IPS-18a (cell line): Measurements from ENCODE around the gene AQP12B.
"Not testable (repeated sequence)": the region's sequence is repeated elsewhere in the genome, so short reads cannot be mapped to it uniquely, and the experiment has no call there.

ENCODE experiments used
- H3K27ac ChIP-seq: one replicate; pipeline ENCODE4 v1.5.1; 2013; ENCODE audit warnings: low read length
- H3K27me3 ChIP-seq: one replicate; pipeline ENCODE4 v1.6.1; 2013; ENCODE audit warnings: mild to moderate bottlenecking, low read length; ENCODE audit not compliant: control insufficient read depth, insufficient read depth
- H3K36me3 ChIP-seq: one replicate; pipeline ENCODE4 v1.6.1; 2013; ENCODE audit warnings: low read depth, low read length; ENCODE audit not compliant: control insufficient read depth
- H3K4me1 ChIP-seq: one replicate; pipeline ENCODE4 v1.6.1; 2013; ENCODE audit warnings: low read depth, low read length; ENCODE audit not compliant: control insufficient read depth
- H3K4me3 ChIP-seq: one replicate; pipeline ENCODE4 v1.5.1; 2013; ENCODE audit warnings: low read length
- H3K9ac ChIP-seq: one replicate; pipeline ENCODE4 v1.6.1; 2013; ENCODE audit warnings: mild to moderate bottlenecking, low read length, moderate library complexity
- H3K9me3 ChIP-seq: one replicate; pipeline ENCODE4 v1.6.1; 2013; ENCODE audit warnings: low read depth, low read length; ENCODE audit not compliant: control insufficient read depth

The AQP12B gene

DNA sequence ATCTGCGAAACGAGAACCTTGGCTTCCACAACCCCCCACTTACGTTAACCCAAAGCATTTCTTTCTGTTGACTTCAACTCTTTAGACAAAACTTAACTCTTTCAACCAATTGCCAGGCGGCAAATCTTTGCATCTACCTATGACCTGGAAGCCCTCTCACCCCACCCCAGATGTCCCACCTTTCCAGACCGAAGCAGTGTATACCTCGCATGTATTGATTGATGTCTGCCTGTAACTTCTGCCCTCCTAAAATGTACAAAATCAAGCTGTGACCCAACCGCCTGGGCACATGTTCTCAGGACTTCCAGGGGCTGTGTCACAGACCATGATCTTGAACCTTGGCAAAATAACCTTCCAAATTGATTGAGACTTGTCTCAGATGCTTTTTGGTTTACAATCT, 12.3 kb downstream of the AQP12B start:
- Histone ChIP-seq H3K36me3 (no peaks in the 10 kb centered on the region), H3K27me3 (no peaks in the 10 kb centered on the region)

DNA sequence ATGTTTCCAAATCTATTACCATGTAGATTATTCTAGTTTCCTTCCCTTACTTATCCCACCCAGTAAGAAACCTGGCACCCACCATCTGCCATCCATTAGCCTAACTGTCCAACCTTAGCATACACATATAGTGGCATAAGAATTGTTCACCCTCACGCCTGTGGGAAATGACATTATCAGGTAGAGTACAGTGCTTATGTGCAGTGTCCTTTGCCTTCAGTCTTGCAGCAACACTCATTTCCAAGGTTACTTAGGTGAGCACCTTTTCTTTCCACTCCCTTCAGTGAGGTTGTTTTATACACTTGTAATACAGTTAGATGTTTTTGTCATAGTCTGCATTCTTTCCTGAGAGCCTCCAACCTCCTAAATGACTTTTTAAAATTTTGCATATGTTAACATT, 18.1 kb downstream of the AQP12B start:
- Histone ChIP-seq H3K27ac (no peak overlapping the region), H3K4me1 (no peaks in the 10 kb centered on the region), H3K27me3 (no peaks in the 10 kb centered on the region)

More for the DNA sequence above, 12.3 kb downstream of the AQP12B start:
- no peak overlapping the region for H3K9ac ChIP-seq
- H3K9me3 ChIP-seq: no peaks in the 10 kb centered on the region
- no peaks in the 10 kb centered on the region for H3K4me1 ChIP-seq
- H3K4me3 ChIP-seq: no peak overlapping the region
- H3K27ac ChIP-seq: no peak overlapping the region

DNA sequence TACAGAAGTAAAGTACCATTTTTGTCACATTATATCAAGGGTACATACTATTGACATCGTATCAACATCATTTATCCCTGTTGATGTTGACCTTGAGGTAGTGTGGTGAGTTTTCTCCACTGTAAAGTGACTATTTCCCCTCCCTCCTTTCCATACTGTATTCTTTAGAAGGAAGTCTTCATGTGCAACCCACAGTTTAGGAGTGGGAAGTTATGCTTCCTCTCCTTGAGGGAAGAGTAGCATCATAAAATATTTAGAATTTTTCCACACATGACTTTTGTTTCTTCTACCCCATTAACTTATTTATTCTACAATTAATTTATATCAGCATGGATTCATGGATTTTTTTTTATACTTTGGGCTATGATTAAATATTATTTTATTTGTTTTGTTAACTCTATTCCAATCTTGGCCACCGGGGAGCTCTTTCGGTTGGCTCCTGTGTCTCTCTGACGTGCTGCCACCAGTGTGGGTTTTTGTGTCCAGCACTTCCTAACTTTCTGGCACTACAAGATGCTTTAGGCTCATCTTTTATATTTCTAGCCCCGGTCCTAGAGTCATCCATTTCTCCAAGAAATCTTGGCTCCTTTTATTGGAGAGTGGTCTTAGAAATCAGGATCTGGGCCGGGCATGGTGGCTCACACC, 19.0 kb downstream of the AQP12B start:
- H3K27me3 ChIP-seq: no peaks in the 10 kb centered on the region
- no peak overlapping the region for H3K4me3 ChIP-seq
- no peaks in the 10 kb centered on the region for H3K36me3 ChIP-seq
- no peak overlapping the region for H3K9ac ChIP-seq
- no peak overlapping the region for H3K27ac ChIP-seq
- H3K9me3 ChIP-seq: peaks cover 3% of the 10 kb centered on the region
- no peaks in the 10 kb centered on the region for H3K4me1 ChIP-seq

More for the DNA sequence above, 18.1 kb downstream of the AQP12B start:
- no peaks in the 10 kb centered on the region for H3K36me3 ChIP-seq
- H3K4me3 ChIP-seq: no peak overlapping the region
- peaks cover 3% of the 10 kb centered on the region for H3K9me3 ChIP-seq
- H3K9ac ChIP-seq: no peak overlapping the region

DNA sequence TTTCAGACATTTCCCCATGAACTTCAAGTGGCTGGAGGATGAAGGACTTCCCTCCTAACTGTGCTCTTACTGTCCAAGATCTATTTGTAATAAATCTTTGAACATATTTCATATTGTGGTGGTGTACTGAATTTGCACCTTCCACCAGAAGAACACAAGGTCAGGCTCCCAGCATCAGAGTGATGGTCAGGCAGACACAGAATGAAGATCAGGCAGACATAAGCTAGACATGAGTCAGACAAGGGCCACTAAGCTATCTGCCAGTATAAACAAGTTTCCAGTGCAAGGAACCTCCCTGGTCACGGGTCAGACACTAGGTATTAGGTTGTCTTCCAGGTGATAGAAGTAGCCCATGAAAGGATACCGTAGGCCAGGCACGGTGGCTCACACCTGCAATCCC, 20.0 kb downstream of the AQP12B start:
- no peak overlapping the region for H3K4me3 ChIP-seq
- H3K4me1 ChIP-seq: no peaks in the 10 kb centered on the region
- no peak overlapping the region for H3K27ac ChIP-seq
- H3K9ac ChIP-seq: no peak overlapping the region
- H3K9me3 ChIP-seq: peaks cover 3% of the 10 kb centered on the region
- no peaks in the 10 kb centered on the region for H3K27me3 ChIP-seq
- H3K36me3 ChIP-seq: no peaks in the 10 kb centered on the region

DNA sequence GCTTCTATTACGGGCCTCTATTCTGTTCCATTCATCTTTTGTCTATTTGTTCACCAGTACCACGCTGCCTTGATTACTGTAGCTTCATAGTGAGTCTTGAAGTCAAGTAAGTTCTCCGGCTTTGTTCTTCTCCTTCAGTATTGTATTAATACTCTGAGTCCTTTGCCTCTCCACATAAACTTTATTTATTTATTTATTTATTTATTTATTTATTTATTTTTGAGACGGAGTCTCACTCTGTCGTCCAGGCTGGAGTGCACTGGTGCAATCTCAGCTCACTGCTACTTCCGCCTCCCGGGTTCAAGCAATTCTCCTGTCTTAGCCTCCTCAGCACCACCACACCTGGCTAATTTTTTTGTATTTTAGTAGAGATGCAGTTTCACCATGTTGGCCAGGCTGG, 22.8 kb downstream of the AQP12B start:
- H3K9ac ChIP-seq, H3K9me3 ChIP-seq, H3K4me3 ChIP-seq, H3K36me3 ChIP-seq, H3K27me3 ChIP-seq, H3K4me1 ChIP-seq, H3K27ac ChIP-seq: not testable (repeated sequence)

DNA sequence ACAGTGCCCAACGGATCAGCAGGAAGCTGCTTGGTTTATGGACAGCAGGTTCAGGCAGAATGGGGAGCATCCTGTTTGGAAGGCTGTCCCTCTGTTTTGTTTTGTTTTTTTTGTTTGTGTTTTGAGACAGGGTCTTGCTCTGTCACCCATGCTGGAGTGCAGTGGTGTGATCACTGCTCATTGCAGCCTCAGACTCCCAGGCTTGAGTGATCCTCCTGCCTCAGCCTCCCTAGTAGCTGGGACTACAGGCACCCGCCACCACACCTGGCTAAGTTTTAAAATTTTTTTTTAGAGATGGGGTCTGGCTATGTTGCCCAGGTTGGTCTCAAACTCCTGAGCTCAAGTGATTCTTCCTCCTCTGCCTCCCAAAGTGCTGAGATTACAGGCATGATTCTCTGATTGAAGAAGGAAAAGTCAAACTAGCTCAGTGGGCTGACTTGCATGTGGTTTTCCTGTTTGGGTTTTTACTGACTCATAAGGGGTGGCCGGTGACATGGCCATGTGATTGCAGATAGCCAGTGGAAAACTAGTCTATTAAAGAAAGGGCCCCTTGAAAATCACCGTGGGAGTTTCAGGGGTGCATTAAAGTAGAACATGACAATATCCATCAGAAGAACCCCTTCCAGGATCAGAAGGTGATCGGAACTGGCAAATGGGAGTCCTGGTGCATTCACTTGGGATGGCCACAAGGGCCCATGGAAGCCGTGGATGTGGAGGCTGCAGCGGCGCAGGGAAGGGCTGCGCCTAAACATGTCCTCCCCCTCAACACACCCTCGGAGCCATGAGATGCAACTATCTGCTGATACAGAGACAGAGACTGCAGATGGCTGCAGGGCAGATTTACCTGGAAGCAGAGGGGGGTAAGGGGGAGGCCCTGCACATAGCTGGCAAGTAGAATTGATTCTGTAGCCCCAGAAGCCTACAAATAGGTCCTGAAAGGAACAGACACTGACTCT, 26.5 kb downstream of the AQP12B start:
- Histone ChIP-seq H3K4me3 (no peak overlapping the region), H3K9me3 (no peaks in the 10 kb centered on the region), H3K9ac (no peak overlapping the region), H3K27me3 (no peaks in the 10 kb centered on the region), H3K4me1 (no peaks in the 10 kb centered on the region), H3K36me3 (no peaks in the 10 kb centered on the region), H3K27ac (no peak overlapping the region)

DNA sequence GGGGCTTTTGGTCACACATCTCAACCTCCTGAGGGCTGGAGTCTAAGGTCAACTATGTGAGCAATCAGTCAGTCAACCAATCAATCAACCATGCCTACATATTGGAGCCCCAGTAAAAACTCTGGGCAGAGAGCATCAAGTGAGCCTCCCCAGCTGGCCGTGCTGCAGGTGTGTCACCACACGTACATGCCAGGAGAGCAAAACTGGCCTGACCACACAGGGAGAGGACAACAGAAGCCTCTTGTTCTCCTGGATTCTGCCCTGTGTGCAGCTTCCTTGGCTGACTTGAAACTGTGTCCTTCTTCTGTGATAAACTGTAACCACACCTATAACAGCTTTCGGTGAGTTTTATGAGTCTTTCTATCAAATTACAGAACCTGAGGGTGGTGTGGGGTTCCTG, 31.5 kb downstream of the AQP12B start:
- no peaks in the 10 kb centered on the region for H3K9me3 ChIP-seq
- H3K9ac ChIP-seq: no peak overlapping the region
- no peaks in the 10 kb centered on the region for H3K4me1 ChIP-seq
- no peaks in the 10 kb centered on the region for H3K36me3 ChIP-seq
- H3K4me3 ChIP-seq: no peak overlapping the region
- H3K27me3 ChIP-seq: peaks cover 10% of the 10 kb centered on the region
- no peak overlapping the region for H3K27ac ChIP-seq

DNA sequence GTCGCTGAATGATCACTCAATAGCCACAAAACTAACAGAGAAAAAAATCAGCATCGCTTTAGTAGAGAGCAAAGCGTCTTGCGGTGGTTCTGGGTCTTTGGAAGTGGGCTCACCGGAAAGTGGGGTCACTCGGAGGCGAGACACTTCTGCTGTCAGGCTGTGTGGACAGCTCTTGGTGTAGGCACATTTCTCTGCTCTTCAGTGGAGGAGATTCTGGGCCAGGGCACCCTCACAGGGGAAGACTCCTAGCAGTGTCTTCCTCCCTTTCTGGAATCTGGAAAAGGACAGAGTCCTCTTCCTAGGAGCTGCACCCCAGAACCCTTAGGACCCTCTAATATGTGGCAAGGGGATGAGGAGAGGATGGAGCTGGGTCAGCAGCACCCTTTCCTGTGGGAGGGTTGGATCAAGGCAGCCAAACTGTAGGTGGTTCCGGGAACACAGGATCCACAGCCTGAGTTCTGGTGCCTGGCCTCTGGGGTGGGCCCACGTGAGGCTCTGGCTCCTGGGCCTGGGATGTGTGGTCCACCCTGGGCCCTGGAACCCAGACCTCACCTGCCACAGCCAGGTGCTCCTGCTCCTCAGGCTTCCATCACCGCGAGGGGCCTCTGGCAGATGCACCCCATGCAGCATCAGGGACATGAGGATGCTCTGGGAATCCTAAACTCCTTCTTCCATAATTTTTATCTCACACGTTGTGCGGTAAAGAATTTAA, 32.3 kb downstream of the AQP12B start:
- H3K27ac ChIP-seq: no peak overlapping the region
- no peaks in the 10 kb centered on the region for H3K4me1 ChIP-seq
- no peak overlapping the region for H3K9ac ChIP-seq
- no peaks in the 10 kb centered on the region for H3K9me3 ChIP-seq
- H3K36me3 ChIP-seq: no peaks in the 10 kb centered on the region
- no peak overlapping the region for H3K4me3 ChIP-seq
- H3K27me3 ChIP-seq: peaks cover 10% of the 10 kb centered on the region

DNA sequence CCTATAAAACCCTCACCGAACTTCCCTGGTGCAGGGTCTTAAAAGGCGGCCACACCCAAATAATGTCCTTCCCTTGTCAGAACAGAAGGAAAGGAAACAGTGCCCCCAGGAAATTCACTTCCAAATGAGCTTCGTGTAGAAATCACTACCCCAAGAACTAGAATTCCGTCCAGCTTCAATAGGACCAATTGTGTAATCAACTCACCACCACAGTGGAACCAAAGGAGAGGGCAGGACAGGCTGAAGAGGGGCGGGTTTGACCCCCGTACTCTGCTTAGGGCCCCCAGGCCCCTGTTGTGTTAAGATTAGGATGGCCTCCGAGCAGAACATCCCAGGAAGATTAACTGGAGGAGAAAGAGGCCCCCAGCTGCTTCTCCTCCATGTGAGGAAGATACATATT, 33.4 kb downstream of the AQP12B start:
- Histone ChIP-seq H3K27me3 (peaks cover 10% of the 10 kb centered on the region), H3K4me3 (no peak overlapping the region), H3K9ac (no peak overlapping the region), H3K4me1 (no peaks in the 10 kb centered on the region), H3K9me3 (no peaks in the 10 kb centered on the region), H3K36me3 (no peaks in the 10 kb centered on the region), H3K27ac (no peak overlapping the region)

DNA sequence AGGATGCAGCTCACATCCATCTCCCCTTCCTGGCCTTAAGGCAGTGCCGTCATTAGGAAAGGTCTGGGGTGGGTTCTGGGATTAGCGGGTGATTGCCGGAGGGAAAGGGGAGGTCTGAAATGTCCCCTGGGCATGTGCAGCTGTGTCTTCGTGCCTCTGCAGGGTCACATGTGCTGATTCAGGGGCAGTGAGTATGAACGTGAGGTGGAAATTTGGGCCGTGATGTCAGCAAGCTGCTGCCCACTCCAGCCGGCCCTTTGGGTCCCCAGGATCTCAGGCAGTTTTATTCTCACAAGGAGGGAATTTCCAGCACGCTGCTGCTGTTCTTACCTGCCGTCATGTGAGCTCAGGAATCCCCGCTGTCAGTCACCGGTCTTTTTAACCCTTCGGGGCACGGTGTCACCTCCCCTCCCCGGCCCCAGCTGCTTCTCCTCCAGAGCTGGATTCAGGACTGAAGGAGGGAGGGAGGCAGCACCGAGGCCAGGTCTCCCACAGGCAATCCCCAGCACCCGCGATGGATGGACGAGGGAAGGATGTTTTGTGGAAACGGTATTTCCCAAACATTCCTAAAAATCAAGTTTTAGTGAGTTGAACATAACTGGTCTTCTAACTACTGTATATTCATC, 33.9 kb downstream of the AQP12B start:
- no peak overlapping the region for H3K9ac ChIP-seq
- H3K27me3 ChIP-seq: peaks cover 10% of the 10 kb centered on the region
- no peak overlapping the region for H3K27ac ChIP-seq

DNA sequence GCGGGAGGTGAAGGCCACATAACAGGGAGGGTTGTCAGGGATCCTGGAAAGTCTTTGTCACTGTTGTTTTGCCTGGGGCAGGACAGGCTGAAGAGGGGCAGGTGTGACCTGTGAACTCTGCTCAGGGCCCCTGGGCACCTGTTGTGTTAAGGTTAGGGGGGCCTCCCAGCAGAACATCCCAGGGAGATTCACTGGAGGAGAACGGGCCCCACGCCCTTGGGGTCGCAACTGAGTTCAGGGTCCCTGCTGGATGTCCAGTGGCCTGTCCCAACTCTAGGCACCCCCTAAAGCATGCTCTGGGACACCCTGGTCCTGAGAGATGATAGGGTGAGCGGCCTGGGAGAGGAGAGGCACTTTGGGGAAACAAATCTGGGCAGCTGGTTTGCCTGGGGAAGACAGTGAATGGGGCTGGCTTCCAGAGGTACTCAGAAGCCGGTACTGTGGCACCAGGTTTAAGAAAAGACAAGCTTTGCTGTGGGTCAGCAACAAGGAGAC, 34.5 kb downstream of the AQP12B start:
- Histone ChIP-seq H3K27me3 (peaks cover 10% of the 10 kb centered on the region), H3K4me1 (no peaks in the 10 kb centered on the region), H3K27ac (no peak overlapping the region), H3K4me3 (no peak overlapping the region), H3K9me3 (no peaks in the 10 kb centered on the region), H3K9ac (no peak overlapping the region), H3K36me3 (no peaks in the 10 kb centered on the region)

More for the DNA sequence above, 33.9 kb downstream of the AQP12B start:
- no peaks in the 10 kb centered on the region for H3K36me3 ChIP-seq
- no peak overlapping the region for H3K4me3 ChIP-seq
- no peaks in the 10 kb centered on the region for H3K4me1 ChIP-seq
- H3K9me3 ChIP-seq: no peaks in the 10 kb centered on the region
